DMS53 (cell line): ENCODE measurements around the gene AP1S1.
A peak's percentile ranks its signal among the peaks of the same experiment; 100 is the strongest.
"Not testable (repeated sequence)": the region's sequence is repeated elsewhere in the genome, so short reads cannot be mapped to it uniquely, and the experiment has no call there.

Experiments
- DNase-seq: peaks from one replicate; lab custom pipeline; 2025; lab: John Stamatoyannopoulos, UW

The AP1S1 gene

GRCh38 chr7:101125989-101126650, 28.2 kb upstream of the AP1S1 start:
- no peak for DNase-seq

DNA sequence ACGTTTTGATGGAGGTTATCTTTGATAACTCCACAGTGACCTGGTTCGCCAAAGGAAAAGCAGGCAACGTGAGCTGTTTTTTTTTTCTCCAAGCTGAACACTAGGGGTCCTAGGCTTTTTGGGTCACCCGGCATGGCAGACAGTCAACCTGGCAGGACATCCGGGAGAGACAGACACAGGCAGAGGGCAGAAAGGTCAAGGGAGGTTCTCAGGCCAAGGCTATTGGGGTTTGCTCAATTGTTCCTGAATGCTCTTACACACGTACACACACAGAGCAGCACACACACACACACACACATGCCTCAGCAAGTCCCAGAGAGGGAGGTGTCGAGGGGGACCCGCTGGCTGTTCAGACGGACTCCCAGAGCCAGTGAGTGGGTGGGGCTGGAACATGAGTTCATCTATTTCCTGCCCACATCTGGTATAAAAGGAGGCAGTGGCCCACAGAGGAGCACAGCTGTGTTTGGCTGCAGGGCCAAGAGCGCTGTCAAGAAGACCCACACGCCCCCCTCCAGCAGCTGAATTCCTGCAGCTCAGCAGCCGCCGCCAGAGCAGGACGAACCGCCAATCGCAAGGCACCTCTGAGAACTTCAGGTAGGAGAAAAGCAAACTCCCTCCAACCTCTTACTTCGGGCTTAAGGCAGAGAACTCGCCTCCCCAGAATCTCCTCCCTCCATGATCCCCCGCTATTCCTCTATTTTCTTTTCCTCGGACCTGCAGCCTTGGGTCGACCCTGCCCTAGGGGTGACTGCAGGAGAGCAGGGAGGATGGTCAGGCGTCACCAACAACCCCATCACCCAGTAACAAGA, 27.4 kb upstream of the AP1S1 start, which contains the start of gene SERPINE1:
TSS of gene SERPINE1 (plus strand) at position 454 of the 809 bp plus-strand sequence. CDS start 1,290 bp downstream, outside the sequence.
- DNase-seq: peak; percentile 49

DNA sequence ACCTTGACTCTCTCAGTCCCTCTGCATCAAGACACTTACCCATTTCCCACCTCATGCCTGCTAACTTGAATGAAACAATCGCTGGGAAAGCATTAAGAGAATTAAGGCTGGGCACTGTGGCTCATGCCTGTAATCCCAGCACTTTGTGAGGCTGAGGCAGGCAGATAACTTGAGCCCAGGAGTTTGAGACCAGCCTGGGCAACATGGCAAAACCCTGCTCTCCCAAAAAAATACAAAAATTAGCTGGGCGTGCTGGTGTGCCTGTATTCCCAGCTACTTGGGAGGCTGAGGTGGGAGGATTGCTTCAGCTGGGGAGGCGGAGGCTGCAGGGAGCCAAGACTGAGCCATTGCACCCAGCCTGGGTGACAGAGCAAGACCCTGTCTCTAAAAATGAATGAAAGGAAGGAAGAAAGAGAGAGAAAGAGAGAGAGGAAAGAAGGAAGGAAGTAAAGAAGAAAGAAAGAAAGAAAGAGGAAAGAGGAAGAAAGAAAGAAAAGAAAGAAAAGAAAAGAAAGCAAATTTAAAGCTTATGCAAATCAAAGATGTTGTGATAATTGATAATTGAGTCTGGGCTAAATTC, 26.7 kb upstream of the AP1S1 start:
- DNase-seq: no peak

DNA sequence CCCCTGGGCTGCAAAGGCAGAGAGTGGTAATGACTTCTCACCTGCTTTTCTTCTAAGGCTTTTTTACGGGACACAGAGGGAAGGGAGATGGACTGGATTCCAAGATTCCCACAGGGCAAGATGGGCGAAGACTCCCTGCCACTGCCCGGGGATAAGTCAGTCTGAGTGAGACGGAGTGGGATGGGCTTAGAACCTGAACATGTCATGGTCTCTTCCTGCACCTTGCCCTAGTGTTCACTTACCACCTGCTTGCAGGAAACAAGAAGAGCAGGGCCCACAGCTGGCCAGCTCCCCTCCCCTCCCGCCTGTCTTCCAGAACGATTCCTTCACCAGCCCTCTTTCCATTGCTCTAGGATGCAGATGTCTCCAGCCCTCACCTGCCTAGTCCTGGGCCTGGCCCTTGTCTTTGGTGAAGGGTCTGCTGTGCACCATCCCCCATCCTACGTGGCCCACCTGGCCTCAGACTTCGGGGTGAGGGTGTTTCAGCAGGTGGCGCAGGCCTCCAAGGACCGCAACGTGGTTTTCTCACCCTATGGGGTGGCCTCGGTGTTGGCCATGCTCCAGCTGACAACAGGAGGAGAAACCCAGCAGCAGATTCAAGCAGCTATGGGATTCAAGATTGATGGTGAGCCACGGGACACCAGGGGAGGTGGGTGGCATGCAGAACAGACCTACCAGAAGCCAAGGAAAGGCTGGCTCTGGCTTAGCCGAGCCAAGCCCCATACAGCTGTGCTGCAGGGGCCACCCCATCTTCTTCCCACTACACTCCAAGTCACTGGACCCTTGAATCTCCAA, 26.0 kb upstream of the AP1S1 start:
- peak; percentile 31 for DNase-seq

DNA sequence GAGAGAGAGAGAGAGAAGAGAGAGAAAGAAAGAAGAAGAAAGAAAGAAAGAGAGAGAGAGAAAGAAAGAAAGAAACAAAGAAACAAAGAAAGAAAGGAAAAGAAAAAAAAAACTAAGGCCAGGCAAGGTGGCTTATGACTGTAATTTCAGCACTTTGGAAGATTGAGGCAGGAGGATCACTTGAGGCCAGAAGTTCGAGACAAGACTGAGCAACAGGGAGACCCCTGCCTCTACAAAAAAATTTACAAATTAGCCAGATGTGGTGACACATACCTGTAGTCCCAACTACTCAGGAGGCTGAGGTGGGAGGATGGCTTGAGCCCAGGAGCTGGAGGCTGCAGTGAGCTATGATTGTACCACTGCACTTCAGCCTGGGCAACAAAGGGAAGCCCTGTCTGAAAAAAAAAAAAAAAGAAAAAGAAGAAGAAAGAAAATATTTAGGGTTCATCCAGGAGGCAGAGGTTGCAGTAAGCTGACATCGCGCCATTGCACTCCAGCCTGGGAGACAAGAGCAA, 24.6 kb upstream of the AP1S1 start:
- no peak for DNase-seq

- DNase-seq: not testable (repeated sequence)
Observed at GRCh38 chr7:101132626-101133600, 21.4 kb upstream of the AP1S1 start.

GRCh38 chr7:101133621-101134398, 20.5 kb upstream of the AP1S1 start:
- DNase-seq: no peak

DNA sequence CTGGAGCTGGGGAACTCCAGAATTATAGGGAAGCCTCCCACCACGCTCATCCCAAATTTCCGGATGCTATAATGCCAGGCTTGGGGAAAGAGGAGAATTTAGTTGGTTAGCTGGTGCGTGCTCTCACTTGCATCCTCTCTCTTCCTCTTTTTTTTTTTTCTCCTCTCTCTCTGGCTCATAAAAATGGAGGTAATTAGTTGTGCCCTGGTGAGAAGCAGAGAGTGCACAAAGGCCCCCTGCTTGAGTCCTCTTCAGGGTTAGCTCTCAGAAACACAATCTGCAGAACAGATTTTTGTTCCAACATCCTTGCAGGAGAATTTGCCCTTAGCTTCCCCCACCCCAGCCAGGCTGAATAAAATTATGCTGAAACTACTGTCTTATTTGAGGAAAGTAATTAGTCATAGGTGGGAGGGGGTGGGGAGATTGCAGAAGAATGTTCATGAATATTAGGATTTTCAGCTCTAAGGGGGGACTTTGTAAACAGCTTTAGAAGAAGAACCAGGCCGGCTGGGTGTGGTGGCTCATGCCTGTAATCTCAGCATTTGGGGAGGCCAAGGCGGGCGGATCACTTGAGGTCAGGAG, 19.8 kb upstream of the AP1S1 start:
- DNase-seq: no peak

DNA sequence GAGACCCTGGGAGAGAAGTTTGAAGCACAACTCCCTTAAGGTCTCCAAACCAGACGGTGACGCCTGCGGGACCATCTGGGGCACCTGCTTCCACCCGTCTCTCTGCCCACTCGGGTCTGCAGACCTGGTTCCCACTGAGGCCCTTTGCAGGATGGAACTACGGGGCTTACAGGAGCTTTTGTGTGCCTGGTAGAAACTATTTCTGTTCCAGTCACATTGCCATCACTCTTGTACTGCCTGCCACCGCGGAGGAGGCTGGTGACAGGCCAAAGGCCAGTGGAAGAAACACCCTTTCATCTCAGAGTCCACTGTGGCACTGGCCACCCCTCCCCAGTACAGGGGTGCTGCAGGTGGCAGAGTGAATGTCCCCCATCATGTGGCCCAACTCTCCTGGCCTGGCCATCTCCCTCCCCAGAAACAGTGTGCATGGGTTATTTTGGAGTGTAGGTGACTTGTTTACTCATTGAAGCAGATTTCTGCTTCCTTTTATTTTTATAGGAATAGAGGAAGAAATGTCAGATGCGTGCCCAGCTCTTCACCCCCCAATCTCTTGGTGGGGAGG, 16.5 kb upstream of the AP1S1 start:
- no peak for DNase-seq

GRCh38 chr7:101138213-101138870, 15.9 kb upstream of the AP1S1 start:
- DNase-seq: peak; percentile 99

DNA sequence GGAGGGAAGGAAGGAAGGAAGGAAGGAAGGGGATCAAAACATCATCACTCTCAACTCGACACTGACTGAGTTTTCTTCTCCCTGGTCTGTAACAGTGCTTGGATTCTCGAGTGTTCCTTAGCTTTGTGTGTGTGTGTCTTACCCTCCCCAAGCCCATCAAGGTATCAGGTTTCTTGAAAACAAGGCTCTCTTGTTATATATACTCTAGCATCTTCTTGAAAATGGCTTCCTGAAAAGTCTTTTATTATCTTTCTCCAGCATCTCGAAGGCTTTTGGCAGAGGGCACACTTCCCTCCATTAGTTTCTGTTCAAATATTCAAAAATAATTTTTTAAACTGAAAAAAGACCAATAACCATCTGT, 14.0 kb upstream of the AP1S1 start:
- no peak for DNase-seq

- DNase-seq: no peak
Observed at GRCh38 chr7:101140746-101141382, 13.4 kb upstream of the AP1S1 start.

DNA sequence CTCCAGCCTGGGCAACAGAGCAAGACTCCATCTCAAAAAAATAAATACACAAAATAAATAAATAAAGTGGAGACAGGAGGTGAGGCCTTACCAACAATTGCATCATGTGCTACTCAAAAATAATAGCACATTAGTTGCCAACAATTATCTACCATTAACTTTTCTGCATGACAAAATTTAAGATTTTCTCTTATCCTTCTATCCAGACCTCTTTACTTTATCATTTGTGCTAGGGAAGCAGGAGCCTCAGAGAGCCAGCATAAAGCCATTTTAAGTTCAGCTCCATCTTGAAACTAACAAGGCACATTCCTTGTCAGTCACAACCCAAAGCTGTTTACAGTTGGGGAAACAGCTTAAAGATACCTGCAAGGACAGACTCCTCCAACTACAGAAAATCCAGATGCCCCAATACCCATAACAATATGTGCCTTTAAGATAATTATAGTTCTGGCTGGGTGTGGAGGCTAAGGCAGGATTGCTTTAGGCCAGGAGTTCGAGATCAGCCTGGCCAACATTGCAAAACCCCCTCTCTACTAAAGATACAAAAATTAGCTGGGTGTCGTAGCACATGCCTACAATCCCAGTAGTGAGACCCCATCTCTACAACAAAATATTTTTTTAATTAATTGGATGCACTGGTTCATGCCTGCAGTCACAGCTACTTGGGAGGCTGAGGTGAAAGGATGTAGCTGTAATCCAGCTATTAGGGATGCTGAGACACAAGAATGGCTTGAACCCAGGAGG, 2.2 kb upstream of the AP1S1 start:
- no peak for DNase-seq

GRCh38 chr7:101154693-101155102, 422 bp downstream of the AP1S1 start:
- peak; percentile 59 for DNase-seq

DNA sequence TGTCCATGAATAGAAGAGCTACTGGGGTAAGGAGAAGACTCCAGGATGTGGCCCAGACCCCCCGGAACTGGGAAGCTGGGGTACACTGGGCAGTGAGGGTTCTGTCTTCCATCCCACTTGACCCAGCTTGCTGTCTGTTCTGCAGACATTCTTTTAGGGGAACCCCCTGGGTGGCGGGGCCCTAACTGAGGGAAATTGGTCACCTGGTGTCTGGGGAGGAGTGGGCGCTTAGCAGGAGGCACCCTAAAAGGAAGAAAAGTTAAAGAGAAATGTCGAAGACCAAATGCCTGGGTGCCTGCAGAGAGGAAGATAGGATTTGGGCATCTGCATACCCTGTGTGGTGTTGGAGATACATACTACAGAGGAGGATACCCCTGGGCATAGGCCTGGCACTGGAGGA, 1.0 kb downstream of the AP1S1 start:
- DNase-seq: no peak

- DNase-seq: no peak
Observed at GRCh38 chr7:101156277-101156676, 2.0 kb downstream of the AP1S1 start.

- DNase-seq: no peak
Observed at GRCh38 chr7:101156866-101157589, 2.8 kb downstream of the AP1S1 start.
